GM12878 (cell line): ENCODE data around the gene SIL1. TPM values are rescaled to one million over a fixed set of nuclear protein-coding genes. Genes with fewer than 3 reads are reported as not detected.
A peak's percentile ranks its signal among the peaks of the same experiment; 100 is the strongest.

Experiments
- BRCA1 ChIP-seq: IDR thresholded peaks from 2 replicates; pipeline ENCODE4 v1.6.1; 2011; ENCODE audit warnings: low read depth, low read length, improper control_type of control experiment
- IRF4 ChIP-seq: IDR thresholded peaks from 2 replicates; pipeline ENCODE4 v1.6.1; 2011; ENCODE audit warnings: low read depth, low read length
- MYB ChIP-seq: fragments of 150-350 bp; IDR thresholded peaks from 2 replicates; pipeline ENCODE4 v1.6.1; 2014; ENCODE audit warnings: mild to moderate bottlenecking, low read depth, low read length, borderline replicate concordance
- NR2C2 ChIP-seq: IDR thresholded peaks from 2 replicates; pipeline ENCODE4 v1.6.1; 2011; ENCODE audit warnings: borderline replicate concordance, low read depth; ENCODE audit not compliant: control insufficient read depth, insufficient read length
- POLR2A ChIP-seq: IDR thresholded peaks from 2 replicates; pipeline ENCODE4 v1.6.1; 2011; ENCODE audit warnings: low read depth, mild to moderate bottlenecking, low read length
- POLR2AphosphoS2 ChIP-seq: IDR thresholded peaks from 2 replicates; pipeline ENCODE4 v1.6.1; 2011; ENCODE audit warnings: low read depth, mild to moderate bottlenecking, low read length, improper control_type of control experiment, moderate library complexity
- POLR2AphosphoS5 ChIP-seq: IDR thresholded peaks from 2 replicates; pipeline ENCODE4 v1.6.1; 2011; ENCODE audit warnings: mild to moderate bottlenecking, low read length, inconsistent platforms
- RFX5 ChIP-seq: IDR thresholded peaks from 2 replicates; pipeline ENCODE4 v1.6.1; 2011; ENCODE audit warnings: low read depth, low read length, improper control_type of control experiment
- SIN3A ChIP-seq: IDR thresholded peaks from 2 replicates; pipeline ENCODE4 v1.6.1; 2012; ENCODE audit warnings: low read depth, low read length, improper control_type of control experiment
- SREBF1 ChIP-seq: IDR thresholded peaks from 2 replicates; pipeline ENCODE4 v1.6.1; 2012; ENCODE audit warnings: mild to moderate bottlenecking, low read length
- WRNIP1 ChIP-seq: IDR thresholded peaks from 2 replicates; pipeline ENCODE4 v1.6.1; 2011; ENCODE audit warnings: low read depth, low read length, improper control_type of control experiment, borderline replicate concordance
- ZNF24 ChIP-seq: fragments of 450-650 bp; IDR thresholded peaks from 2 replicates; pipeline ENCODE4 v1.6.1; 2017; ENCODE audit warnings: antibody characterized with exemption, mild to moderate bottlenecking
- ZNF274 ChIP-seq: IDR thresholded peaks from one replicate; pipeline ENCODE4 v1.8.0; 2011; ENCODE audit not compliant: insufficient read length, insufficient read depth
- ZZZ3 ChIP-seq: IDR thresholded peaks from 2 replicates; pipeline ENCODE4 v1.6.1; 2011; ENCODE audit warnings: low read depth; ENCODE audit not compliant: control insufficient read depth, insufficient read length
- polyA plus RNA-seq, 11 experiments: library from polyadenylated mRNA; depleted of rRNA in 4 of 11; unstranded in 6 of 11; stranded (reverse) in 5 of 11; fragments of >200 nt; fragmentation: Nextera tagmentation in 4 of 11; fragmentation: Illumina TruSeq in 1 of 11; extraction: Ambion mirVana in 4 of 11; extraction: Trizol in 1 of 11; gene quantifications; 1 replicate in 1 of 11; 2 replicates in 10 of 11; pipeline versions ENCODE4 v1.2.1 to v1.2.3, GENCODE V29; 2011 to 2016; ENCODE audit warnings: inconsistent platforms in 2 of 11, missing spikeins in 2 of 11, low read depth in 1 of 11
- total RNA-seq, 4 experiments: library from RNA; depleted of rRNA in 3 of 4; stranded (reverse); fragments of >200 nt in 3 of 4; fragmentation: Illumina TruSeq in 1 of 4; extraction: Trizol in 1 of 4; gene quantifications; 2 replicates each; pipeline versions ENCODE4 v1.2.1 to v1.2.3, GENCODE V29; 2013 to 2021
- TF ChIP-seq, protein P1 (sequence below): fragments of 450-650 bp; formaldehyde crosslinking; IDR thresholded peaks from 2 replicates; pipeline ENCODE4 v1.4.0; 2020; ENCODE audit warnings: mild to moderate bottlenecking, moderate library complexity
- TF ChIP-seq, protein P2 (sequence below): IDR thresholded peaks from 2 replicates; pipeline ENCODE4 v1.6.1; 2012; ENCODE audit warnings: low read depth, low read length, improper control_type of control experiment
- TF ChIP-seq, protein P3 (sequence below): fragments of 450-650 bp; IDR thresholded peaks from 2 replicates; pipeline ENCODE4 v1.6.1; 2018; ENCODE audit warnings: mild to moderate bottlenecking, low read depth, moderate library complexity; ENCODE audit not compliant: partially characterized antibody
- TF ChIP-seq, protein P4 (sequence below): IDR thresholded peaks from 2 replicates; pipeline ENCODE4 v1.6.1; 2012; ENCODE audit warnings: low read depth, low read length, improper control_type of control experiment

Gene SIL1
- total and polyA plus RNA-seq, 10 of the 15 experiments (the other 5 are each of a cell fraction or from before 2014, with no cell fraction given), result 4.1 to 49.8 (median 29.4) TPM

DNA sequence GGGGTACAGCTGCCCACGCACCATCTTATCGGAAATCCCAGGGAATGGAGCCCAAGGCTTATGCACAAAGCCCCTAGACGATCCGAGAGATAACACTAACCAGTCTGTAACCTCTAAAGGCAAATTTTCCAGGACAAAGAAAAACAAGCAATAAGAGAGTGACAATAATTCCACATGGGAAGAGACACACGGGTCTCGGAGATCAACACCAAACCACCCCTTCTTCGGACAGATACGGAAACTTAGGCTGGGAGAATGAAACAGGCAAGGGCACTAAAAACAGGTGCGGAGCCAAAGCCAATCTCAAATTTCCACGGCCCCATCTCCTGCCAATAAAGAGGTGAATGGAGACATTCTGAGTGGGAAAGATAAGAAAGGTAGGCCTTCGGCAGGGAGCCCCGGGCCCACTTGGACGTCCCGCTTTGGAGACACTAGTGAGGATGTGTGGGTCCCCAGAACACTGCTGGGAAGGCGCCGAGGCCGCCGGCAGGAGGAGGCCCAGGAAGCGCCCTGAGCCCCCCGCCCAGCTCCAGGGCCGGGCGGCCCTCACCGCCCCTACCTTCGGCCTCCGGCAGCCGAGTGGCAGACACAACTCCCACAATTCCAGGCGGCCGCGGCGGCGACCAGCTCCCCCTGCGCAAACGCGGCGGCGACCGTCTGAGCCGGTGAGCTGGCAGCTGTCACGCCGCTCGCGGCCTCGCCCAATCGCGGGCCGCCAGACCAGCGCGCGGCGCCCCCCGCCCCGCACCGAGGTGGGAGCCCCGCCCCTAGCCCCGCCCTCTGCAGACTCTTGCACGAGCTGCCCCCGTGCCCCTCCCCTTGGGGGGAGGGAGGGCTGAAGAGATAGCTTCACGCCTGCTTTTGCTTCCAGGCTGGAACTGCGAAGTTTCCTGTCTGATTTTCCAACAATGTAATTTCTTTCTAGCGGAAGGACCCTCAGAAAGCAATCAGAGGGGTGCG, at the start of gene SIL1 (continued):
- TF ChIP-seq, protein P1, sequence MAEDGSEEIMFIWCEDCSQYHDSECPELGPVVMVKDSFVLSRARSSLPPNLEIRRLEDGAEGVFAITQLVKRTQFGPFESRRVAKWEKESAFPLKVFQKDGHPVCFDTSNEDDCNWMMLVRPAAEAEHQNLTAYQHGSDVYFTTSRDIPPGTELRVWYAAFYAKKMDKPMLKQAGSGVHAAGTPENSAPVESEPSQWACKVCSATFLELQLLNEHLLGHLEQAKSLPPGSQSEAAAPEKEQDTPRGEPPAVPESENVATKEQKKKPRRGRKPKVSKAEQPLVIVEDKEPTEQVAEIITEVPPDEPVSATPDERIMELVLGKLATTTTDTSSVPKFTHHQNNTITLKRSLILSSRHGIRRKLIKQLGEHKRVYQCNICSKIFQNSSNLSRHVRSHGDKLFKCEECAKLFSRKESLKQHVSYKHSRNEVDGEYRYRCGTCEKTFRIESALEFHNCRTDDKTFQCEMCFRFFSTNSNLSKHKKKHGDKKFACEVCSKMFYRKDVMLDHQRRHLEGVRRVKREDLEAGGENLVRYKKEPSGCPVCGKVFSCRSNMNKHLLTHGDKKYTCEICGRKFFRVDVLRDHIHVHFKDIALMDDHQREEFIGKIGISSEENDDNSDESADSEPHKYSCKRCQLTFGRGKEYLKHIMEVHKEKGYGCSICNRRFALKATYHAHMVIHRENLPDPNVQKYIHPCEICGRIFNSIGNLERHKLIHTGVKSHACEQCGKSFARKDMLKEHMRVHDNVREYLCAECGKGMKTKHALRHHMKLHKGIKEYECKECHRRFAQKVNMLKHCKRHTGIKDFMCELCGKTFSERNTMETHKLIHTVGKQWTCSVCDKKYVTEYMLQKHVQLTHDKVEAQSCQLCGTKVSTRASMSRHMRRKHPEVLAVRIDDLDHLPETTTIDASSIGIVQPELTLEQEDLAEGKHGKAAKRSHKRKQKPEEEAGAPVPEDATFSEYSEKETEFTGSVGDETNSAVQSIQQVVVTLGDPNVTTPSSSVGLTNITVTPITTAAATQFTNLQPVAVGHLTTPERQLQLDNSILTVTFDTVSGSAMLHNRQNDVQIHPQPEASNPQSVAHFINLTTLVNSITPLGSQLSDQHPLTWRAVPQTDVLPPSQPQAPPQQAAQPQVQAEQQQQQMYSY (CRISPR knock-in tag), result no peak
- TF ChIP-seq RFX5, result 0 out of 2 replicates have a peak, but pooled peaks have one; percentile 21
- TF ChIP-seq, protein P2, sequence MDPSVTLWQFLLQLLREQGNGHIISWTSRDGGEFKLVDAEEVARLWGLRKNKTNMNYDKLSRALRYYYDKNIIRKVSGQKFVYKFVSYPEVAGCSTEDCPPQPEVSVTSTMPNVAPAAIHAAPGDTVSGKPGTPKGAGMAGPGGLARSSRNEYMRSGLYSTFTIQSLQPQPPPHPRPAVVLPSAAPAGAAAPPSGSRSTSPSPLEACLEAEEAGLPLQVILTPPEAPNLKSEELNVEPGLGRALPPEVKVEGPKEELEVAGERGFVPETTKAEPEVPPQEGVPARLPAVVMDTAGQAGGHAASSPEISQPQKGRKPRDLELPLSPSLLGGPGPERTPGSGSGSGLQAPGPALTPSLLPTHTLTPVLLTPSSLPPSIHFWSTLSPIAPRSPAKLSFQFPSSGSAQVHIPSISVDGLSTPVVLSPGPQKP, result no peak
- TF ChIP-seq ZNF24, result no peak
- TF ChIP-seq, protein P3, sequence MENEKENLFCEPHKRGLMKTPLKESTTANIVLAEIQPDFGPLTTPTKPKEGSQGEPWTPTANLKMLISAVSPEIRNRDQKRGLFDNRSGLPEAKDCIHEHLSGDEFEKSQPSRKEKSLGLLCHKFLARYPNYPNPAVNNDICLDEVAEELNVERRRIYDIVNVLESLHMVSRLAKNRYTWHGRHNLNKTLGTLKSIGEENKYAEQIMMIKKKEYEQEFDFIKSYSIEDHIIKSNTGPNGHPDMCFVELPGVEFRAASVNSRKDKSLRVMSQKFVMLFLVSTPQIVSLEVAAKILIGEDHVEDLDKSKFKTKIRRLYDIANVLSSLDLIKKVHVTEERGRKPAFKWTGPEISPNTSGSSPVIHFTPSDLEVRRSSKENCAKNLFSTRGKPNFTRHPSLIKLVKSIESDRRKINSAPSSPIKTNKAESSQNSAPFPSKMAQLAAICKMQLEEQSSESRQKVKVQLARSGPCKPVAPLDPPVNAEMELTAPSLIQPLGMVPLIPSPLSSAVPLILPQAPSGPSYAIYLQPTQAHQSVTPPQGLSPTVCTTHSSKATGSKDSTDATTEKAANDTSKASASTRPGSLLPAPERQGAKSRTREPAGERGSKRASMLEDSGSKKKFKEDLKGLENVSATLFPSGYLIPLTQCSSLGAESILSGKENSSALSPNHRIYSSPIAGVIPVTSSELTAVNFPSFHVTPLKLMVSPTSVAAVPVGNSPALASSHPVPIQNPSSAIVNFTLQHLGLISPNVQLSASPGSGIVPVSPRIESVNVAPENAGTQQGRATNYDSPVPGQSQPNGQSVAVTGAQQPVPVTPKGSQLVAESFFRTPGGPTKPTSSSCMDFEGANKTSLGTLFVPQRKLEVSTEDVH, result no peak
- no peak for TF ChIP-seq ZZZ3
- TF ChIP-seq, protein P4, sequence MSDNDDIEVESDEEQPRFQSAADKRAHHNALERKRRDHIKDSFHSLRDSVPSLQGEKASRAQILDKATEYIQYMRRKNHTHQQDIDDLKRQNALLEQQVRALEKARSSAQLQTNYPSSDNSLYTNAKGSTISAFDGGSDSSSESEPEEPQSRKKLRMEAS, result peak; percentile 63; the same call in 1 of the 2 replicates
- no peak for TF ChIP-seq WRNIP1
- TF ChIP-seq POLR2A, result peak; percentile 98
- no peak for TF ChIP-seq SREBF1
- no peak for TF ChIP-seq IRF4
- TF ChIP-seq MYB, result no peak
- TF ChIP-seq ZNF274, result no peak
- no peak for TF ChIP-seq BRCA1
- no peak; the same call in 1 of the 2 replicates for TF ChIP-seq SIN3A
- peak; percentile 65; the same call in 1 of the 2 replicates for TF ChIP-seq POLR2AphosphoS2
- TF ChIP-seq NR2C2, result no peak
- TF ChIP-seq POLR2AphosphoS5, result peak; percentile 93
